GM12872 (cell line): ENCODE results near the gene SLCO1B3.

ENCODE experiments used
- TF ChIP-seq, protein P1 (sequence below): IDR thresholded peaks from 3 replicates; pipeline ENCODE4 v1.5.1; 2011; ENCODE audit warnings: low read depth, mild to moderate bottlenecking, low read length, moderate library complexity; ENCODE audit not compliant: insufficient read depth

Gene SLCO1B3, protein sequence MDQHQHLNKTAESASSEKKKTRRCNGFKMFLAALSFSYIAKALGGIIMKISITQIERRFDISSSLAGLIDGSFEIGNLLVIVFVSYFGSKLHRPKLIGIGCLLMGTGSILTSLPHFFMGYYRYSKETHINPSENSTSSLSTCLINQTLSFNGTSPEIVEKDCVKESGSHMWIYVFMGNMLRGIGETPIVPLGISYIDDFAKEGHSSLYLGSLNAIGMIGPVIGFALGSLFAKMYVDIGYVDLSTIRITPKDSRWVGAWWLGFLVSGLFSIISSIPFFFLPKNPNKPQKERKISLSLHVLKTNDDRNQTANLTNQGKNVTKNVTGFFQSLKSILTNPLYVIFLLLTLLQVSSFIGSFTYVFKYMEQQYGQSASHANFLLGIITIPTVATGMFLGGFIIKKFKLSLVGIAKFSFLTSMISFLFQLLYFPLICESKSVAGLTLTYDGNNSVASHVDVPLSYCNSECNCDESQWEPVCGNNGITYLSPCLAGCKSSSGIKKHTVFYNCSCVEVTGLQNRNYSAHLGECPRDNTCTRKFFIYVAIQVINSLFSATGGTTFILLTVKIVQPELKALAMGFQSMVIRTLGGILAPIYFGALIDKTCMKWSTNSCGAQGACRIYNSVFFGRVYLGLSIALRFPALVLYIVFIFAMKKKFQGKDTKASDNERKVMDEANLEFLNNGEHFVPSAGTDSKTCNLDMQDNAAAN

GRCh38 chr12:20810487-20810886 is at the start of gene SLCO1B3:
SLCO1B3 (plus strand) TSS chr12:20810705; CDS start chr12:20815739, 5,034 bp downstream.
- TF ChIP-seq, protein P1, sequence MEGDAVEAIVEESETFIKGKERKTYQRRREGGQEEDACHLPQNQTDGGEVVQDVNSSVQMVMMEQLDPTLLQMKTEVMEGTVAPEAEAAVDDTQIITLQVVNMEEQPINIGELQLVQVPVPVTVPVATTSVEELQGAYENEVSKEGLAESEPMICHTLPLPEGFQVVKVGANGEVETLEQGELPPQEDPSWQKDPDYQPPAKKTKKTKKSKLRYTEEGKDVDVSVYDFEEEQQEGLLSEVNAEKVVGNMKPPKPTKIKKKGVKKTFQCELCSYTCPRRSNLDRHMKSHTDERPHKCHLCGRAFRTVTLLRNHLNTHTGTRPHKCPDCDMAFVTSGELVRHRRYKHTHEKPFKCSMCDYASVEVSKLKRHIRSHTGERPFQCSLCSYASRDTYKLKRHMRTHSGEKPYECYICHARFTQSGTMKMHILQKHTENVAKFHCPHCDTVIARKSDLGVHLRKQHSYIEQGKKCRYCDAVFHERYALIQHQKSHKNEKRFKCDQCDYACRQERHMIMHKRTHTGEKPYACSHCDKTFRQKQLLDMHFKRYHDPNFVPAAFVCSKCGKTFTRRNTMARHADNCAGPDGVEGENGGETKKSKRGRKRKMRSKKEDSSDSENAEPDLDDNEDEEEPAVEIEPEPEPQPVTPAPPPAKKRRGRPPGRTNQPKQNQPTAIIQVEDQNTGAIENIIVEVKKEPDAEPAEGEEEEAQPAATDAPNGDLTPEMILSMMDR: no peak

GRCh38 chr12:20777420-20777819 is 33.1 kb upstream of the SLCO1B3 start:
- TF ChIP-seq, protein P1: no peak

DNA sequence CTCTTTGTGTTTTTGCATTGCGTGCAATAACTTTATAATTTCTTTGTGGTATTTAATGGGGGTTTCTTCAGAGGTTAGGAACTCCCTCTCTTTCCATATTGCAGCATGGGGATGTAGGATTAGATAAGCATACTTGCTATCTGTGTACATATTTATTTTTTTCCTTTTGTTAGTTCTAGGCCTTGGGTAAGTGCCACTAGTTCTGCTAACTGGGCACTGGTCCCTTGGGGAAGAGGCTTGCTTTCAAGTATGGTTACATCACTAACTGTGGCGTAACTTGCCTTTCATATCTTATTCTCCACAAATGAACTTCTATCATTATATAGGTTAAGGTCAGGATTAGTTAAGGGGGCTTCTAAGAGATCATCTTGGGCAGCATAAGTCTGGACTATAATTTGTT is 31.5 kb upstream of the SLCO1B3 start:
- TF ChIP-seq, protein P1: no peak

DNA sequence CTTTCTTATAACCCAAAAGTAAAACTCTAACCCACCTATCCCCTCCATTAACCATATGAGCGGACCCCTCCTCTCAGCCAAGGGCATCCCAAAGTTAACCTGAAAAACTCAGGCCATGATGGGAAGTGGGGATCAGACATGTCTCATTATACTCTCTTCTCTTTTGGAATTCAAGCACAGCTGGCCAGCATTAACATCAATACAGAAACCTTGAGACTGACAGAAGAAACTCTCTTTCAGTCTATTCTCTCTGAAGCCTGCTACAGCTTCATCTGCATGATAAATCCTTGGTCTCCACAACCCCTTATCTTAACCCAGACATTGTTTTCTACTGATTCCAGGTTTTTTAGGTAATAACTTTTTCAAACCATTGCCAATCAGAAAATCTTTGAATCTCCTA is 17.5 kb upstream of the SLCO1B3 start:
- TF ChIP-seq, protein P1: no peak

DNA sequence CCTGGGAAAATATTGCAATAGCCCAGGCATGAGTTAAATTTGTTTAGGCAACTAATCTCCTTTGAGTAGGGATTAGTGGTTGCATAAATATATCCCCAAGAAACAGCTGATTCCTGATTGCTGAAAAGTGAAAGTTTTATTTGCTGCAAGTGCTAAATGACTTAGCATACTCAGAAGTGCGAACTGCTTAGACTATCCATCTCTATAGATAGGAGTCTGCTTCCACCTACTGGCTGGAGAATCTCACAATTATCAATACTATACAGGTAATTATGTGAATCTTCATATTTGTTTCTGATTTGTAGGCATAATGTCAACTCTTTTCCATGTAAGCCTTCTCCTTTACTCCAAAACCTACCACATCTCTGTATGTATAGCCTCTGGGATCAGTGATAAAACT is 12.0 kb upstream of the SLCO1B3 start:
- TF ChIP-seq, protein P1: no peak

GRCh38 chr12:20800160-20800559 is 10.3 kb upstream of the SLCO1B3 start:
- TF ChIP-seq, protein P1: no peak

- TF ChIP-seq, protein P1: no peak
Measured at GRCh38 chr12:20801035-20801434, 9.5 kb upstream of the SLCO1B3 start.
